GM12878 (cell line): Measurements from ENCODE around the gene SGMS1. TPM values are rescaled to one million over a fixed set of nuclear protein-coding genes. Genes with fewer than 3 reads are reported as not detected.
A peak's percentile ranks its signal among the peaks of the same experiment; 100 is the strongest.

Source experiments
- ATAC-seq: fragments of 200-7000 bp; cut with Tn5 transposase; 3 replicates; pipeline ENCODE4 v1.9.1; 2020; ENCODE audit warnings: mild to moderate bottlenecking, moderate library complexity
- BruUV-seq: library from RNA; stranded (reverse); fragments of 400-500 nt; replicated peaks from 2 replicates; lab custom pipeline; 2021; lab: Mats Ljungman, UMichigan
- CTCF ChIA-PET: fragments of 300-600 bp; sonication (Branson Sonifier 250); formaldehyde crosslinking; extraction: SDS; loops from one replicate; lab custom pipeline; 2021; ENCODE audit warnings: inconsistent platforms; lab: Yijun Ruan, JAX
- POLR2A ChIA-PET: fragments of 350-600 bp; formaldehyde crosslinking; extraction: SDS; loops from one replicate; lab custom pipeline; 2021; ENCODE audit warnings: inconsistent platforms; lab: Charles Lee
- RAD21 ChIA-PET: fragments of 300-600 bp; sonication (Branson Sonifier 250); formaldehyde crosslinking; loops from one replicate; lab custom pipeline; 2023; ENCODE audit warnings: antibody characterized with exemption; ENCODE audit not compliant: unreplicated experiment; lab: Charles Lee
- SMC1A ChIA-PET: fragments of 300-600 bp; sonication (Branson Sonifier 250); formaldehyde crosslinking; loops from one replicate; lab custom pipeline; 2023; ENCODE audit not compliant: unreplicated experiment, uncharacterized antibody; lab: Charles Lee
- DNase-seq: peaks from one replicate; pipeline ENCODE4 v3.0.0-alpha.2; 2011; ENCODE audit warnings: low read depth, low spot score
- FAIRE-seq: peaks from 3 replicates; lab custom pipeline; 2011; peaks lifted over from hg19 to GRCh38; lab: Jason Lieb, UNC
- H2AFZ ChIP-seq: 2 replicates; pipeline ENCODE4 v1.6.0; 2011; ENCODE audit warnings: low read depth, low read length, control low read depth; ENCODE audit not compliant: control insufficient read depth
- H3K27ac ChIP-seq: 2 replicates; pipeline ENCODE4 v1.5.1; 2011; ENCODE audit warnings: control low read depth; ENCODE audit not compliant: control insufficient read depth, insufficient read depth
- H3K27me3 ChIP-seq, 2 experiments: replicated peaks in 1 of 2; 2 replicates each; pipeline versions ENCODE4 v1.6.0 to v1.6.1; 2011; ENCODE audit warnings: low read length in 1 of 2; ENCODE audit not compliant: control insufficient read depth in 2 of 2, insufficient read depth in 2 of 2
- H3K36me3 ChIP-seq, 2 experiments: 2 replicates each; pipeline ENCODE4 v1.5.1; 2011; ENCODE audit warnings: low read length in 1 of 2; ENCODE audit not compliant: control insufficient read depth in 2 of 2, insufficient read depth in 2 of 2
- H3K4me1 ChIP-seq: 2 replicates; pipeline ENCODE4 v1.6.1; 2011; ENCODE audit warnings: mild to moderate bottlenecking, low read length, moderate library complexity, mixed read lengths; ENCODE audit not compliant: control insufficient read depth, insufficient read depth
- H3K4me2 ChIP-seq: 2 replicates; pipeline ENCODE4 v1.6.0; 2011; ENCODE audit warnings: control low read depth; ENCODE audit not compliant: control insufficient read depth, insufficient read depth
- H3K4me3 ChIP-seq: fragments of 200-600 bp; sonication (generic); 2 replicates; pipeline ENCODE4 v1.5.1; 2016
- H3K79me2 ChIP-seq: 2 replicates; pipeline ENCODE4 v1.6.0; 2011; ENCODE audit warnings: low read length; ENCODE audit not compliant: control insufficient read depth, insufficient read depth
- H3K9ac ChIP-seq: 2 replicates; pipeline ENCODE4 v1.8.0; 2011; ENCODE audit warnings: low read length, control low read depth, mixed read lengths; ENCODE audit not compliant: control insufficient read depth, insufficient read depth
- H3K9me3 ChIP-seq: replicated peaks from 3 replicates; pipeline ENCODE4 v1.5.1; 2011; ENCODE audit warnings: mild to moderate bottlenecking, low read length; ENCODE audit not compliant: control insufficient read depth, insufficient read depth
- H4K20me1 ChIP-seq: 2 replicates; pipeline ENCODE4 v1.6.0; 2011; ENCODE audit not compliant: control insufficient read depth, insufficient read depth
- ATF3 ChIP-seq: IDR thresholded peaks from 2 replicates; pipeline ENCODE4 v1.6.1; 2011; ENCODE audit warnings: low read depth, mild to moderate bottlenecking, low read length, moderate library complexity, borderline replicate concordance; ENCODE audit errors: extremely low read depth
- ATF7 ChIP-seq: fragments of 450-650 bp; IDR thresholded peaks from 2 replicates; pipeline ENCODE4 v1.6.1; 2016; ENCODE audit warnings: low read depth, mild to moderate bottlenecking
- IKZF1 ChIP-seq: fragments of 450-650 bp; conservative IDR thresholded peaks from 2 replicates; pipeline ENCODE4 v1.6.1; 2017; ENCODE audit warnings: antibody characterized with exemption, mild to moderate bottlenecking
- IKZF2 ChIP-seq, 2 experiments: fragments of 450-650 bp; IDR thresholded peaks; 2 replicates each; pipeline ENCODE4 v1.6.1; 2017; ENCODE audit warnings: mild to moderate bottlenecking in 2 of 2, moderate library complexity in 2 of 2
- MYC ChIP-seq: IDR thresholded peaks from 2 replicates; pipeline ENCODE4 v1.6.1; 2011; ENCODE audit warnings: mild to moderate bottlenecking, low read length, moderate library complexity, inconsistent platforms; ENCODE audit not compliant: insufficient read depth, insufficient replicate concordance, insufficient read length, severe bottlenecking
- NFYA ChIP-seq: IDR thresholded peaks from 2 replicates; pipeline ENCODE4 v1.6.1; 2011; ENCODE audit warnings: low read depth, mild to moderate bottlenecking, low read length, improper control_type of control experiment, borderline replicate concordance
- NR2C1 ChIP-seq: fragments of 450-650 bp; IDR thresholded peaks from 2 replicates; pipeline ENCODE4 v1.6.1; 2017; ENCODE audit warnings: antibody characterized with exemption, mild to moderate bottlenecking, moderate library complexity
- PML ChIP-seq: IDR thresholded peaks from 2 replicates; pipeline ENCODE4 v1.6.1; 2012; ENCODE audit warnings: low read length, inconsistent platforms
- POLR2A ChIP-seq: IDR thresholded peaks from 2 replicates; pipeline ENCODE4 v1.6.1; 2011; ENCODE audit warnings: low read depth, mild to moderate bottlenecking, low read length
- PRDM15 ChIP-seq: fragments of 450-650 bp; formaldehyde crosslinking; IDR thresholded peaks from 2 replicates; pipeline ENCODE4 v1.4.0; 2020; ENCODE audit warnings: mild to moderate bottlenecking, moderate library complexity
- RB1 ChIP-seq: fragments of 450-650 bp; formaldehyde crosslinking; IDR thresholded peaks from 2 replicates; pipeline ENCODE4 v1.6.1; 2017; ENCODE audit warnings: mild to moderate bottlenecking, borderline replicate concordance
- REST ChIP-seq: IDR thresholded peaks from 2 replicates; pipeline ENCODE4 v1.6.1; 2012; ENCODE audit warnings: mild to moderate bottlenecking, low read depth, low read length
- TBL1XR1 ChIP-seq: IDR thresholded peaks from 2 replicates; pipeline ENCODE4 v1.6.1; 2012; ENCODE audit warnings: low read depth, low read length, improper control_type of control experiment
- TCF12 ChIP-seq: IDR thresholded peaks from 2 replicates; pipeline ENCODE4 v1.6.1; 2011; ENCODE audit warnings: low read depth, mild to moderate bottlenecking, low read length
- ZNF274 ChIP-seq: IDR thresholded peaks from one replicate; pipeline ENCODE4 v1.8.0; 2011; ENCODE audit not compliant: insufficient read length, insufficient read depth
- WGBS: methylation state at CpG from one replicate; pipeline ENCODE4 v1.1.6; 2016; ENCODE audit warnings: low lambda C conversion rate; ENCODE audit not compliant: insufficient replicate concordance, insufficient coverage; ENCODE audit errors: missing lambda C conversion rate; 5-methylcytosine and 5-hydroxymethylcytosine counted together
- in situ Hi-C: fragments of 300-500 bp; cut with MboI; formaldehyde crosslinking; loops from 9 replicates; pipeline ENCODE4 v1.14.3; 2018; ENCODE audit warnings: mixed read lengths
- intact Hi-C: fragments of 100-400 bp; cut with micrococcal nuclease; formaldehyde crosslinking; loops from one replicate; pipeline ENCODE4 v1.14.2; 2022; ENCODE audit not compliant: unreplicated experiment
- polyA plus RNA-seq, 11 experiments: library from polyadenylated mRNA; depleted of rRNA in 4 of 11; unstranded in 6 of 11; stranded (reverse) in 5 of 11; fragments of >200 nt; fragmentation: Nextera tagmentation in 4 of 11; fragmentation: Illumina TruSeq in 1 of 11; extraction: Ambion mirVana in 4 of 11; extraction: Trizol in 1 of 11; gene quantifications; 1 replicate in 1 of 11; 2 replicates in 10 of 11; pipeline versions ENCODE4 v1.2.1 to v1.2.3, GENCODE V29; 2011 to 2016; ENCODE audit warnings: inconsistent platforms in 2 of 11, missing spikeins in 2 of 11, low read depth in 1 of 11
- total RNA-seq, 4 experiments: library from RNA; depleted of rRNA in 3 of 4; stranded (reverse); fragments of >200 nt in 3 of 4; fragmentation: Illumina TruSeq in 1 of 4; extraction: Trizol in 1 of 4; gene quantifications; 2 replicates each; pipeline versions ENCODE4 v1.2.1 to v1.2.3, GENCODE V29; 2013 to 2021

Gene SGMS1
- total and polyA plus RNA-seq, 10 of the 15 experiments (the other 5 are each of a cell fraction or from before 2014, with no cell fraction given), result 1.4 to 14.5 (median 4.9) TPM

- DNase-seq, result no peak
- no peaks in the 10 kb centered on the region; the same call in none of the 2 replicates for H3K79me2 ChIP-seq
- H3K4me2 ChIP-seq, result peak overlapping the region; percentile 26; the same call in 1 of the 2 replicates
- H4K20me1 ChIP-seq, result no peaks in the 10 kb centered on the region
- no peak for ATAC-seq
- H3K36me3 ChIP-seq, result 0 out of 4 replicates have a peak, but pooled peaks cover 0 to 3% of the 10 kb centered on the region in 2 experiments
- FAIRE-seq, result no peak
- ChIA-PET CTCF (interaction anchor here (1.3 to 1.9 kb wide), 2 partner anchors 8 to 51 kb away, joined by 3 to 6 read pairs; no protein-coding TSS in a partner anchor), SMC1A (interaction anchor here (1.1 to 5.9 kb wide), 15 partner anchors 8 to 152 kb away, joined by 3 to 50 read pairs (median 9); no protein-coding TSS in a partner anchor), POLR2A (interaction anchor here (0.9 to 2.5 kb wide), 3 partner anchors 11 to 17 kb away, joined by 3 to 8 read pairs (median 4); no protein-coding TSS in a partner anchor), RAD21 (interaction anchor here (1.0 to 2.6 kb wide), 6 partner anchors 9 to 44 kb away, joined by 3 to 8 read pairs (median 6); no protein-coding TSS in a partner anchor)
- H2AFZ ChIP-seq, result no peak overlapping the region
- H3K27ac ChIP-seq, result peak overlapping the region; percentile 51; the same call in 1 of the 2 replicates
- H3K4me1 ChIP-seq, result peaks cover 45% of the 10 kb centered on the region
- intact Hi-C loops, result no loop called here
- BruUV-seq, result no TSS peak
- H3K9ac ChIP-seq, result no peak overlapping the region
- H3K4me3 ChIP-seq, result no peak overlapping the region
- H3K9me3 ChIP-seq, result no peaks in the 10 kb centered on the region; the same call in 2 of the 3 replicates
- WGBS, result 100% methylated on average over 1 of the region's 1 CpG
- in situ Hi-C loops, result no loop called here
- H3K27me3 ChIP-seq, result no peaks in the 10 kb centered on the region; a peak in 1 of 4 replicates
- no peak for TF ChIP-seq MYC
- TF ChIP-seq ZNF274, result no peak
- no peak for TF ChIP-seq REST
- TF ChIP-seq IKZF2 (IDR thresholded peaks at IDR 0.05), result no peak
- TF ChIP-seq PML, result no peak
- no peak for TF ChIP-seq TCF12
- TF ChIP-seq ATF3, result no peak
- no peak for TF ChIP-seq NFYA
- TF ChIP-seq ATF7, result no peak
- no peak for TF ChIP-seq PRDM15
- no peak for TF ChIP-seq TBL1XR1
- no peak for TF ChIP-seq RB1
- no peak for TF ChIP-seq POLR2A
- no peak for TF ChIP-seq IKZF1
- no peak for TF ChIP-seq NR2C1
Observed at GRCh38 chr10:50469288-50469687, 154.5 kb downstream of the SGMS1 start.
